DOHH2 (cell line): ENCODE measurements around the gene SUPT7L.

Experiments
- H3F3A ChIP-seq: fragments of 200-600 bp; sonication (generic), shearing (Covaris generic); 2 replicates; pipeline ENCODE4 v1.6.0; 2016; ENCODE audit warnings: antibody characterized with exemption, mild to moderate bottlenecking; ENCODE audit not compliant: control insufficient read depth, insufficient read depth
- H3K27ac ChIP-seq: fragments of 200-600 bp; sonication (generic); 2 replicates; pipeline ENCODE4 v1.5.1; 2014; ENCODE audit warnings: low read depth, mild to moderate bottlenecking, low read length, moderate library complexity
- H3K27me3 ChIP-seq: fragments of 200-600 bp; sonication (generic); 2 replicates; pipeline ENCODE4 v1.6.1; 2014; ENCODE audit warnings: mild to moderate bottlenecking, low read length, mixed read lengths; ENCODE audit not compliant: control insufficient read depth
- H3K36me3 ChIP-seq: fragments of 200-600 bp; sonication (generic); 2 replicates; pipeline ENCODE4 v1.6.1; 2014; ENCODE audit warnings: mild to moderate bottlenecking, low read length, moderate library complexity, mixed read lengths; ENCODE audit not compliant: control insufficient read depth
- H3K4me1 ChIP-seq: fragments of 200-600 bp; sonication (generic); 2 replicates; pipeline ENCODE4 v1.6.1; 2014; ENCODE audit warnings: mild to moderate bottlenecking, low read length, mixed read lengths; ENCODE audit not compliant: control insufficient read depth
- H3K4me2 ChIP-seq: fragments of 200-600 bp; sonication (generic); 2 replicates; pipeline ENCODE4 v1.6.0; 2014; ENCODE audit warnings: mild to moderate bottlenecking, low read length, moderate library complexity
- H3K4me3 ChIP-seq: fragments of 200-600 bp; sonication (generic); 2 replicates; pipeline ENCODE4 v1.5.1; 2014; ENCODE audit warnings: mild to moderate bottlenecking, low read length, mixed read lengths
- H3K79me2 ChIP-seq: fragments of 200-600 bp; sonication (generic); 2 replicates; pipeline ENCODE4 v1.6.1; 2014; ENCODE audit warnings: mild to moderate bottlenecking, low read length, mixed read lengths; ENCODE audit not compliant: control insufficient read depth
- H3K9me2 ChIP-seq: fragments of 200-600 bp; sonication (generic); replicated peaks from 2 replicates; pipeline ENCODE4 v1.6.1; 2014; ENCODE audit warnings: mild to moderate bottlenecking, low read length, mixed read lengths; ENCODE audit not compliant: control insufficient read depth
- H3K9me3 ChIP-seq: fragments of 200-600 bp; sonication (generic); 2 replicates; pipeline ENCODE4 v1.6.1; 2014; ENCODE audit warnings: antibody characterized with exemption, low read length, mixed read lengths; ENCODE audit not compliant: control insufficient read depth, insufficient read depth
- H4K20me1 ChIP-seq: fragments of 200-600 bp; sonication (generic); 2 replicates; pipeline ENCODE4 v1.6.0; 2014; ENCODE audit warnings: low read depth, mild to moderate bottlenecking, antibody characterized with exemption, low read length, moderate library complexity; ENCODE audit not compliant: control insufficient read depth, insufficient read depth
- EZH2phosphoT487 ChIP-seq: fragments of 200-600 bp; sonication (generic); IDR thresholded peaks from 2 replicates; pipeline ENCODE4 v1.6.1; 2017; ENCODE audit warnings: borderline replicate concordance, mild to moderate bottlenecking, antibody characterized with exemption, low read length, moderate library complexity, mixed read lengths
- TF ChIP-seq, protein P1 (sequence below): fragments of 200-600 bp; sonication (generic); IDR thresholded peaks from one replicate; pipeline ENCODE4 v1.5.1; 2014; ENCODE audit warnings: antibody characterized with exemption, mild to moderate bottlenecking, low read depth, low read length; ENCODE audit not compliant: poor library complexity, severe bottlenecking

Gene SUPT7L

DNA sequence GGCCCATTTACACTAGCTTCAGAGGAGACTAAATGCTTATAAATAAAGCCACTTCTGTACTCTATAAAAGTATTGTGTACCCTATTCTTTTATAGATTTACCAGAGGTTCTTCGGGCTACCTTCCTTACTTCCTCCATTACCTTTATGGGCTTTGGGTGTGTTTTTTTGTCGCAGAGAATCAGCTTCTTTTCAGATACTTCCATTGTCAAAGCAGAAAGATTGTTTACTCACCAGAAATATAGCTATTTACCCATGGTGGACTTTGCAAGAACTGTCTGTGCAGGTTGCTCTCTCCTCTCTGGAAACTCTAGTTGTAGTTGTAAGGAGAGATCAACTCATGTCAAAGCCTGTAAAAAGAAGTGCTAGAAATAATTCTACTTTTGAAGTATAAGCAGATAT, 49.4 kb downstream of the SUPT7L start:
- TF ChIP-seq, protein P1, sequence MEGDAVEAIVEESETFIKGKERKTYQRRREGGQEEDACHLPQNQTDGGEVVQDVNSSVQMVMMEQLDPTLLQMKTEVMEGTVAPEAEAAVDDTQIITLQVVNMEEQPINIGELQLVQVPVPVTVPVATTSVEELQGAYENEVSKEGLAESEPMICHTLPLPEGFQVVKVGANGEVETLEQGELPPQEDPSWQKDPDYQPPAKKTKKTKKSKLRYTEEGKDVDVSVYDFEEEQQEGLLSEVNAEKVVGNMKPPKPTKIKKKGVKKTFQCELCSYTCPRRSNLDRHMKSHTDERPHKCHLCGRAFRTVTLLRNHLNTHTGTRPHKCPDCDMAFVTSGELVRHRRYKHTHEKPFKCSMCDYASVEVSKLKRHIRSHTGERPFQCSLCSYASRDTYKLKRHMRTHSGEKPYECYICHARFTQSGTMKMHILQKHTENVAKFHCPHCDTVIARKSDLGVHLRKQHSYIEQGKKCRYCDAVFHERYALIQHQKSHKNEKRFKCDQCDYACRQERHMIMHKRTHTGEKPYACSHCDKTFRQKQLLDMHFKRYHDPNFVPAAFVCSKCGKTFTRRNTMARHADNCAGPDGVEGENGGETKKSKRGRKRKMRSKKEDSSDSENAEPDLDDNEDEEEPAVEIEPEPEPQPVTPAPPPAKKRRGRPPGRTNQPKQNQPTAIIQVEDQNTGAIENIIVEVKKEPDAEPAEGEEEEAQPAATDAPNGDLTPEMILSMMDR, result no peak
- no peak for TF ChIP-seq EZH2phosphoT487
- H3K79me2 ChIP-seq, result peaks cover 4% of the 10 kb centered on the region
- H3K4me2 ChIP-seq, result no peak overlapping the region
- H4K20me1 ChIP-seq, result no peaks in the 10 kb centered on the region
- peaks cover 61% of the 10 kb centered on the region for H3K36me3 ChIP-seq
- H3K27ac ChIP-seq, result no peak overlapping the region
- H3F3A ChIP-seq, result no peaks in the 10 kb centered on the region
- H3K27me3 ChIP-seq, result no peaks in the 10 kb centered on the region
- no peaks in the 10 kb centered on the region for H3K4me1 ChIP-seq
- H3K9me2 ChIP-seq, result no peaks in the 10 kb centered on the region
- no peak overlapping the region for H3K4me3 ChIP-seq
- no peaks in the 10 kb centered on the region for H3K9me3 ChIP-seq

DNA sequence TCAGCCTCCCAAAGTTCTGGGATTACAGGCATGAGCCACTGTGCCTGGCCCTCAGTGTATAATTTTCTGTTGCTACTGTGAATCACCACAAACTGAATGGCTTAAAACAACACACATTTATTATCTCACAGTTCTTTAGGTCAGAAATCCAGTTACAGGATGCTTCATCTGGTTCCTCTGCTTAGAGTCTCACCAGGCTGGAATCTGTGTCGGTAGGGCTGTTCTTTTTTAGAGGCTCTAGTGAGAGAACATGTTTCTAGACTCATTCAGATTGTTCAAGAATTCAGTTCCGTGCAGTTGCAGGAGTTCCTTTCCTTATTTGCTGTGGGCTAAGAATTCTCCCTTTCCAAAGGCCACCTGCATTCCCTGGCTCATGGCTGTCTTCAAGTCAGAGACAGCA, 56.8 kb downstream of the SUPT7L start:
- H3K27ac ChIP-seq, result no peak overlapping the region
- H3K36me3 ChIP-seq, result peaks cover 68% of the 10 kb centered on the region
- TF ChIP-seq EZH2phosphoT487, result no peak
- TF ChIP-seq, protein P1, result no peak
- no peaks in the 10 kb centered on the region for H3F3A ChIP-seq
- H3K4me1 ChIP-seq, result no peaks in the 10 kb centered on the region
- no peak overlapping the region for H3K4me3 ChIP-seq
- H4K20me1 ChIP-seq, result no peaks in the 10 kb centered on the region
- no peaks in the 10 kb centered on the region for H3K9me2 ChIP-seq
- H3K4me2 ChIP-seq, result no peak overlapping the region
- H3K27me3 ChIP-seq, result no peaks in the 10 kb centered on the region
- H3K9me3 ChIP-seq, result no peaks in the 10 kb centered on the region
- peaks cover 4% of the 10 kb centered on the region for H3K79me2 ChIP-seq
